ENCODE measurements around the gene STRN.
"Not testable (repeated sequence)": the region's sequence is repeated elsewhere in the genome, so short reads cannot be mapped to it uniquely, and the experiment has no call there.

- TF ChIP-seq CTCF (IDR thresholded peaks at IDR 0.05; ENCODE audit: insufficient read depth, low read length); POLR2AphosphoS5 (IDR thresholded peaks at IDR 0.05; ENCODE audit: low read depth); REST (IDR thresholded peaks at IDR 0.05; ENCODE audit: insufficient replicate concordance, low read depth): not testable (repeated sequence)
These were observed 29.8 kb downstream of the STRN start for GRCh38 chr2:36936526-36936925.

Measured in HL-60 (cell line).